ENCODE measurements around the gene MIER2.
"Not testable (repeated sequence)": the region's sequence is repeated elsewhere in the genome, so short reads cannot be mapped to it uniquely, and the experiment has no call there.

Gene MIER2

GRCh38 chr19:281992-282391, 62.6 kb downstream of the MIER2 start:
- no peak for DNase-seq (ENCODE audit: low read depth)

GRCh38 chr19:281156-281853, 63.3 kb downstream of the MIER2 start:
- no peak for DNase-seq (ENCODE audit: low read depth)

- DNase-seq (ENCODE audit: low read depth), result no peak
Measured at GRCh38 chr19:280541-281009, 64.0 kb downstream of the MIER2 start.

GRCh38 chr19:279656-280055, 64.9 kb downstream of the MIER2 start:
- DNase-seq (ENCODE audit: low read depth), result no peak

- DNase-seq (ENCODE audit: low read depth), result no peak
Measured at GRCh38 chr19:279231-279630, 65.4 kb downstream of the MIER2 start.

GRCh38 chr19:277581-278165, 66.9 kb downstream of the MIER2 start:
- DNase-seq (ENCODE audit: low read depth), result no peak

GRCh38 chr19:277131-277530, 67.5 kb downstream of the MIER2 start:
- no peak for DNase-seq (ENCODE audit: low read depth)

- no peak for DNase-seq (ENCODE audit: low read depth)
Measured at GRCh38 chr19:275958-276646, 68.5 kb downstream of the MIER2 start.

- no peak for DNase-seq (ENCODE audit: low read depth)
Measured at GRCh38 chr19:275000-275399, 69.6 kb downstream of the MIER2 start.

- DNase-seq (ENCODE audit: low read depth), result no peak
Measured at GRCh38 chr19:273393-273792, 71.2 kb downstream of the MIER2 start.

- DNase-seq (ENCODE audit: low read depth), result no peak
Measured at GRCh38 chr19:271856-272255, 72.7 kb downstream of the MIER2 start.

GRCh38 chr19:270766-271318, 73.8 kb downstream of the MIER2 start:
- not testable (repeated sequence) for DNase-seq (ENCODE audit: low read depth)

GRCh38 chr19:269241-269640, 75.4 kb downstream of the MIER2 start:
- no peak for DNase-seq (ENCODE audit: low read depth)

GRCh38 chr19:262125-262524, 82.5 kb downstream of the MIER2 start:
- no peak for DNase-seq (ENCODE audit: low read depth)

GRCh38 chr19:256804-257203, 87.8 kb downstream of the MIER2 start:
- DNase-seq (ENCODE audit: low read depth), result not testable (repeated sequence)
